GM12878 (cell line): ENCODE data around the gene DOCK2. TPM values are rescaled to one million over a fixed set of nuclear protein-coding genes. Genes with fewer than 3 reads are reported as not detected.
A peak's percentile ranks its signal among the peaks of the same experiment; 100 is the strongest.

ENCODE experiments used
- ATAC-seq: fragments of 200-7000 bp; cut with Tn5 transposase; 3 replicates; pipeline ENCODE4 v1.9.1; 2020; ENCODE audit warnings: mild to moderate bottlenecking, moderate library complexity
- BruUV-seq: library from RNA; stranded (reverse); fragments of 400-500 nt; replicated peaks from 2 replicates; lab custom pipeline; 2021; lab: Mats Ljungman, UMichigan
- CTCF ChIA-PET: fragments of 300-600 bp; sonication (Branson Sonifier 250); formaldehyde crosslinking; extraction: SDS; loops from one replicate; lab custom pipeline; 2021; ENCODE audit warnings: inconsistent platforms; lab: Yijun Ruan, JAX
- POLR2A ChIA-PET: fragments of 350-600 bp; formaldehyde crosslinking; extraction: SDS; loops from one replicate; lab custom pipeline; 2021; ENCODE audit warnings: inconsistent platforms; lab: Charles Lee
- RAD21 ChIA-PET: fragments of 300-600 bp; sonication (Branson Sonifier 250); formaldehyde crosslinking; loops from one replicate; lab custom pipeline; 2023; ENCODE audit warnings: antibody characterized with exemption; ENCODE audit not compliant: unreplicated experiment; lab: Charles Lee
- SMC1A ChIA-PET: fragments of 300-600 bp; sonication (Branson Sonifier 250); formaldehyde crosslinking; loops from one replicate; lab custom pipeline; 2023; ENCODE audit not compliant: unreplicated experiment, uncharacterized antibody; lab: Charles Lee
- DNase-seq: peaks from one replicate; pipeline ENCODE4 v3.0.0-alpha.2; 2011; ENCODE audit warnings: low read depth, low spot score
- FAIRE-seq: peaks from 3 replicates; lab custom pipeline; 2011; peaks lifted over from hg19 to GRCh38; lab: Jason Lieb, UNC
- H2AFZ ChIP-seq: 2 replicates; pipeline ENCODE4 v1.6.0; 2011; ENCODE audit warnings: low read depth, low read length, control low read depth; ENCODE audit not compliant: control insufficient read depth
- H3K27ac ChIP-seq: 2 replicates; pipeline ENCODE4 v1.5.1; 2011; ENCODE audit warnings: control low read depth; ENCODE audit not compliant: control insufficient read depth, insufficient read depth
- H3K27me3 ChIP-seq, 2 experiments: replicated peaks in 1 of 2; 2 replicates each; pipeline versions ENCODE4 v1.6.0 to v1.6.1; 2011; ENCODE audit warnings: low read length in 1 of 2; ENCODE audit not compliant: control insufficient read depth in 2 of 2, insufficient read depth in 2 of 2
- H3K36me3 ChIP-seq, 2 experiments: 2 replicates each; pipeline ENCODE4 v1.5.1; 2011; ENCODE audit warnings: low read length in 1 of 2; ENCODE audit not compliant: control insufficient read depth in 2 of 2, insufficient read depth in 2 of 2
- H3K4me1 ChIP-seq: 2 replicates; pipeline ENCODE4 v1.6.1; 2011; ENCODE audit warnings: mild to moderate bottlenecking, low read length, moderate library complexity, mixed read lengths; ENCODE audit not compliant: control insufficient read depth, insufficient read depth
- H3K4me2 ChIP-seq: 2 replicates; pipeline ENCODE4 v1.6.0; 2011; ENCODE audit warnings: control low read depth; ENCODE audit not compliant: control insufficient read depth, insufficient read depth
- H3K4me3 ChIP-seq: fragments of 200-600 bp; sonication (generic); 2 replicates; pipeline ENCODE4 v1.5.1; 2016
- H3K79me2 ChIP-seq: 2 replicates; pipeline ENCODE4 v1.6.0; 2011; ENCODE audit warnings: low read length; ENCODE audit not compliant: control insufficient read depth, insufficient read depth
- H3K9ac ChIP-seq: 2 replicates; pipeline ENCODE4 v1.8.0; 2011; ENCODE audit warnings: low read length, control low read depth, mixed read lengths; ENCODE audit not compliant: control insufficient read depth, insufficient read depth
- H3K9me3 ChIP-seq: replicated peaks from 3 replicates; pipeline ENCODE4 v1.5.1; 2011; ENCODE audit warnings: mild to moderate bottlenecking, low read length; ENCODE audit not compliant: control insufficient read depth, insufficient read depth
- H4K20me1 ChIP-seq: 2 replicates; pipeline ENCODE4 v1.6.0; 2011; ENCODE audit not compliant: control insufficient read depth, insufficient read depth
- FOXK2 ChIP-seq: fragments of 450-650 bp; IDR thresholded peaks from 2 replicates; pipeline ENCODE4 v1.6.1; 2017; ENCODE audit warnings: mild to moderate bottlenecking, moderate library complexity
- IKZF2 ChIP-seq, 2 experiments: fragments of 450-650 bp; IDR thresholded peaks; 2 replicates each; pipeline ENCODE4 v1.6.1; 2017; ENCODE audit warnings: mild to moderate bottlenecking in 2 of 2, moderate library complexity in 2 of 2
- JUNB ChIP-seq: IDR thresholded peaks from 2 replicates; pipeline ENCODE4 v1.6.1; 2016; ENCODE audit warnings: antibody characterized with exemption, mild to moderate bottlenecking
- KLF5 ChIP-seq: fragments of 450-650 bp; IDR thresholded peaks from 2 replicates; pipeline ENCODE4 v1.6.1; 2014; ENCODE audit warnings: mild to moderate bottlenecking; ENCODE audit not compliant: partially characterized antibody
- MEF2B ChIP-seq: fragments of 450-650 bp; IDR thresholded peaks from 2 replicates; pipeline ENCODE4 v1.6.1; 2018; ENCODE audit warnings: mild to moderate bottlenecking, moderate library complexity; ENCODE audit not compliant: partially characterized antibody, poor library complexity, severe bottlenecking
- PML ChIP-seq: IDR thresholded peaks from 2 replicates; pipeline ENCODE4 v1.6.1; 2012; ENCODE audit warnings: low read length, inconsistent platforms
- SMARCA5 ChIP-seq: fragments of 450-650 bp; IDR thresholded peaks from 2 replicates; pipeline ENCODE4 v1.6.1; 2017; ENCODE audit warnings: mild to moderate bottlenecking
- TCF12 ChIP-seq: IDR thresholded peaks from 2 replicates; pipeline ENCODE4 v1.6.1; 2011; ENCODE audit warnings: low read depth, mild to moderate bottlenecking, low read length
- WGBS: methylation state at CpG from one replicate; pipeline ENCODE4 v1.1.6; 2016; ENCODE audit warnings: low lambda C conversion rate; ENCODE audit not compliant: insufficient replicate concordance, insufficient coverage; ENCODE audit errors: missing lambda C conversion rate; 5-methylcytosine and 5-hydroxymethylcytosine counted together
- in situ Hi-C: fragments of 300-500 bp; cut with MboI; formaldehyde crosslinking; loops from 9 replicates; pipeline ENCODE4 v1.14.3; 2018; ENCODE audit warnings: mixed read lengths
- intact Hi-C: fragments of 100-400 bp; cut with micrococcal nuclease; formaldehyde crosslinking; loops from one replicate; pipeline ENCODE4 v1.14.2; 2022; ENCODE audit not compliant: unreplicated experiment
- polyA plus RNA-seq, 11 experiments: library from polyadenylated mRNA; depleted of rRNA in 4 of 11; unstranded in 6 of 11; stranded (reverse) in 5 of 11; fragments of >200 nt; fragmentation: Nextera tagmentation in 4 of 11; fragmentation: Illumina TruSeq in 1 of 11; extraction: Ambion mirVana in 4 of 11; extraction: Trizol in 1 of 11; gene quantifications; 1 replicate in 1 of 11; 2 replicates in 10 of 11; pipeline versions ENCODE4 v1.2.1 to v1.2.3, GENCODE V29; 2011 to 2016; ENCODE audit warnings: inconsistent platforms in 2 of 11, missing spikeins in 2 of 11, low read depth in 1 of 11
- total RNA-seq, 4 experiments: library from RNA; depleted of rRNA in 3 of 4; stranded (reverse); fragments of >200 nt in 3 of 4; fragmentation: Illumina TruSeq in 1 of 4; extraction: Trizol in 1 of 4; gene quantifications; 2 replicates each; pipeline versions ENCODE4 v1.2.1 to v1.2.3, GENCODE V29; 2013 to 2021
- TF ChIP-seq, protein P1 (sequence below): fragments of 450-650 bp; IDR thresholded peaks from 2 replicates; pipeline ENCODE4 v1.6.1; 2017; ENCODE audit warnings: mild to moderate bottlenecking, moderate library complexity
- TF ChIP-seq, protein P2 (sequence below): fragments of 450-650 bp; IDR thresholded peaks from 2 replicates; pipeline ENCODE4 v1.6.1; 2018; ENCODE audit warnings: mild to moderate bottlenecking, low read depth, moderate library complexity; ENCODE audit not compliant: partially characterized antibody
- TF ChIP-seq, protein P3 (sequence below): IDR thresholded peaks from 2 replicates; pipeline ENCODE4 v1.6.1; 2012; ENCODE audit warnings: low read depth, low read length, improper control_type of control experiment

Gene DOCK2
- total and polyA plus RNA-seq, 10 of the 15 experiments (the other 5 are each of a cell fraction or from before 2014, with no cell fraction given), result 34.2 to 192 (median 118) TPM

DNA sequence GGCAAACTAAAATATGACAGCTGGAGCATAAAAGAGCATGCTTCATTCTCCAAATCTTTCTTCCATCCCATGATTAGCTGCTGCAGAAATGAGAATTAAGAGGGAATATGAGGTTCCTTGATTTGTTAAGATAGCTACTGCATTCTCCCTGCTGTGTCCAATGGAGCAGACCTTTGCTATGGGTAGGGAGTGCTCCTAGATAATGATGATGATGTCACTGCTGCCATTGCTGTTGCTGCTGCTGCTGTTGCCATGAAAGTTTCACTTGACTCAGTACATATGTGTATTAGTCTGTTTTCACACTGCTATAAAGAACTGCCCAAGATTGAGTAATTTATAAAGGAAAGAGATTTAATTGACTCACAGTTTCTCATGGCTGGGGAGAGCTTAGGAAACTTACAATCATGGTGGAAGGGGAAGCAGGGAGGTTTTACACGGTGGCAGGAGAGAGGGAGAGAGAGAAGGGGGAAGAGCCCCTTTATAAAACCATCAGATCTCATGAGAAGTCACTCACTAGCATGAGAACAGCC is 214.3 kb downstream of the DOCK2 start:
- FAIRE-seq, result no peak
- RAD21 ChIA-PET, result interaction anchor here (0.6 to 1.3 kb wide), 2 partner anchors 13 to 15 kb away, joined by 3 read pairs; no protein-coding TSS in a partner anchor
- SMC1A ChIA-PET, result interaction anchor here (1.0 to 2.4 kb wide), 6 partner anchors 10 to 118 kb away, joined by 3 to 12 read pairs (median 3); no protein-coding TSS in a partner anchor
- TF ChIP-seq IKZF2 (IDR thresholded peaks at IDR 0.05), result no peak
- TF ChIP-seq MEF2B, result no peak
- TF ChIP-seq, protein P1, sequence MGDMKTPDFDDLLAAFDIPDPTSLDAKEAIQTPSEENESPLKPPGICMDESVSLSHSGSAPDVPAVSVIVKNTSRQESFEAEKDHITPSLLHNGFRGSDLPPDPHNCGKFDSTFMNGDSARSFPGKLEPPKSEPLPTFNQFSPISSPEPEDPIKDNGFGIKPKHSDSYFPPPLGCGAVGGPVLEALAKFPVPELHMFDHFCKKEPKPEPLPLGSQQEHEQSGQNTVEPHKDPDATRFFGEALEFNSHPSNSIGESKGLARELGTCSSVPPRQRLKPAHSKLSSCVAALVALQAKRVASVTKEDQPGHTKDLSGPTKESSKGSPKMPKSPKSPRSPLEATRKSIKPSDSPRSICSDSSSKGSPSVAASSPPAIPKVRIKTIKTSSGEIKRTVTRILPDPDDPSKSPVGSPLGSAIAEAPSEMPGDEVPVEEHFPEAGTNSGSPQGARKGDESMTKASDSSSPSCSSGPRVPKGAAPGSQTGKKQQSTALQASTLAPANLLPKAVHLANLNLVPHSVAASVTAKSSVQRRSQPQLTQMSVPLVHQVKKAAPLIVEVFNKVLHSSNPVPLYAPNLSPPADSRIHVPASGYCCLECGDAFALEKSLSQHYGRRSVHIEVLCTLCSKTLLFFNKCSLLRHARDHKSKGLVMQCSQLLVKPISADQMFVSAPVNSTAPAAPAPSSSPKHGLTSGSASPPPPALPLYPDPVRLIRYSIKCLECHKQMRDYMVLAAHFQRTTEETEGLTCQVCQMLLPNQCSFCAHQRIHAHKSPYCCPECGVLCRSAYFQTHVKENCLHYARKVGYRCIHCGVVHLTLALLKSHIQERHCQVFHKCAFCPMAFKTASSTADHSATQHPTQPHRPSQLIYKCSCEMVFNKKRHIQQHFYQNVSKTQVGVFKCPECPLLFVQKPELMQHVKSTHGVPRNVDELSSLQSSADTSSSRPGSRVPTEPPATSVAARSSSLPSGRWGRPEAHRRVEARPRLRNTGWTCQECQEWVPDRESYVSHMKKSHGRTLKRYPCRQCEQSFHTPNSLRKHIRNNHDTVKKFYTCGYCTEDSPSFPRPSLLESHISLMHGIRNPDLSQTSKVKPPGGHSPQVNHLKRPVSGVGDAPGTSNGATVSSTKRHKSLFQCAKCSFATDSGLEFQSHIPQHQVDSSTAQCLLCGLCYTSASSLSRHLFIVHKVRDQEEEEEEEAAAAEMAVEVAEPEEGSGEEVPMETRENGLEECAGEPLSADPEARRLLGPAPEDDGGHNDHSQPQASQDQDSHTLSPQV, result no peak
- TF ChIP-seq SMARCA5, result no peak
- TF ChIP-seq, protein P2, sequence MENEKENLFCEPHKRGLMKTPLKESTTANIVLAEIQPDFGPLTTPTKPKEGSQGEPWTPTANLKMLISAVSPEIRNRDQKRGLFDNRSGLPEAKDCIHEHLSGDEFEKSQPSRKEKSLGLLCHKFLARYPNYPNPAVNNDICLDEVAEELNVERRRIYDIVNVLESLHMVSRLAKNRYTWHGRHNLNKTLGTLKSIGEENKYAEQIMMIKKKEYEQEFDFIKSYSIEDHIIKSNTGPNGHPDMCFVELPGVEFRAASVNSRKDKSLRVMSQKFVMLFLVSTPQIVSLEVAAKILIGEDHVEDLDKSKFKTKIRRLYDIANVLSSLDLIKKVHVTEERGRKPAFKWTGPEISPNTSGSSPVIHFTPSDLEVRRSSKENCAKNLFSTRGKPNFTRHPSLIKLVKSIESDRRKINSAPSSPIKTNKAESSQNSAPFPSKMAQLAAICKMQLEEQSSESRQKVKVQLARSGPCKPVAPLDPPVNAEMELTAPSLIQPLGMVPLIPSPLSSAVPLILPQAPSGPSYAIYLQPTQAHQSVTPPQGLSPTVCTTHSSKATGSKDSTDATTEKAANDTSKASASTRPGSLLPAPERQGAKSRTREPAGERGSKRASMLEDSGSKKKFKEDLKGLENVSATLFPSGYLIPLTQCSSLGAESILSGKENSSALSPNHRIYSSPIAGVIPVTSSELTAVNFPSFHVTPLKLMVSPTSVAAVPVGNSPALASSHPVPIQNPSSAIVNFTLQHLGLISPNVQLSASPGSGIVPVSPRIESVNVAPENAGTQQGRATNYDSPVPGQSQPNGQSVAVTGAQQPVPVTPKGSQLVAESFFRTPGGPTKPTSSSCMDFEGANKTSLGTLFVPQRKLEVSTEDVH, result no peak
- no peak for TF ChIP-seq KLF5
- TF ChIP-seq, protein P3, sequence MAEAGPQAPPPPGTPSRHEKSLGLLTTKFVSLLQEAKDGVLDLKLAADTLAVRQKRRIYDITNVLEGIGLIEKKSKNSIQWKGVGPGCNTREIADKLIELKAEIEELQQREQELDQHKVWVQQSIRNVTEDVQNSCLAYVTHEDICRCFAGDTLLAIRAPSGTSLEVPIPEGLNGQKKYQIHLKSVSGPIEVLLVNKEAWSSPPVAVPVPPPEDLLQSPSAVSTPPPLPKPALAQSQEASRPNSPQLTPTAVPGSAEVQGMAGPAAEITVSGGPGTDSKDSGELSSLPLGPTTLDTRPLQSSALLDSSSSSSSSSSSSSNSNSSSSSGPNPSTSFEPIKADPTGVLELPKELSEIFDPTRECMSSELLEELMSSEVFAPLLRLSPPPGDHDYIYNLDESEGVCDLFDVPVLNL, result no peak
- no peak for TF ChIP-seq JUNB
- TF ChIP-seq FOXK2, result no peak
- no peak for TF ChIP-seq PML
- no peak for TF ChIP-seq TCF12

More for the DNA sequence above, 214.3 kb downstream of the DOCK2 start:
- Histone ChIP-seq H2AFZ (no peak overlapping the region), H3K9ac (no peak overlapping the region), H3K4me3 (no peak overlapping the region), H3K36me3 (peaks cover 12 to 25% of the 10 kb centered on the region in 2 experiments), H3K79me2 (no peaks in the 10 kb centered on the region), H3K27me3 (no peaks in the 10 kb centered on the region), H3K27ac (no peak overlapping the region), H3K4me1 (no peaks in the 10 kb centered on the region), H3K4me2 (no peak overlapping the region), H4K20me1 (no peaks in the 10 kb centered on the region), H3K9me3 (peaks cover 34% of the 10 kb centered on the region)
- 100% methylated on average over 1 of the region's 1 CpG for WGBS
- intact Hi-C loops, result no loop called here
- in situ Hi-C loops, result no loop called here
- CTCF ChIA-PET, result interaction anchor here (0.8 to 1.7 kb wide), 3 partner anchors 9 to 782 kb away, joined by 3 to 5 read pairs (median 4); partner anchors contain the start of gene INSYN2B
- BruUV-seq, result TSS peak; percentile 4
- no peak for ATAC-seq
- no peak for DNase-seq
- POLR2A ChIA-PET, result no interaction called here
